Stimulated activated CD4-positive, alpha-beta T cell treated with anti-CD3 and anti-CD28 coated beads, Interleukin-1b, Interleukin-23, amount 100 ng/mL, for 48 hours (primary cell): ENCODE measurements around the gene MLF1.
"Not testable (repeated sequence)": the region's sequence is repeated elsewhere in the genome, so short reads cannot be mapped to it uniquely, and the experiment has no call there.

Experiments used
- DNase-seq: peaks from one replicate; pipeline ENCODE4 v3.0.0-alpha.2; 2020

The MLF1 gene, protein sequence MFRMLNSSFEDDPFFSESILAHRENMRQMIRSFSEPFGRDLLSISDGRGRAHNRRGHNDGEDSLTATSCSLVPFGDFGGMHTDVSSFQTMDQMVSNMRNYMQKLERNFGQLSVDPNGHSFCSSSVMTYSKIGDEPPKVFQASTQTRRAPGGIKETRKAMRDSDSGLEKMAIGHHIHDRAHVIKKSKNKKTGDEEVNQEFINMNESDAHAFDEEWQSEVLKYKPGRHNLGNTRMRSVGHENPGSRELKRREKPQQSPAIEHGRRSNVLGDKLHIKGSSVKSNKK

DNA sequence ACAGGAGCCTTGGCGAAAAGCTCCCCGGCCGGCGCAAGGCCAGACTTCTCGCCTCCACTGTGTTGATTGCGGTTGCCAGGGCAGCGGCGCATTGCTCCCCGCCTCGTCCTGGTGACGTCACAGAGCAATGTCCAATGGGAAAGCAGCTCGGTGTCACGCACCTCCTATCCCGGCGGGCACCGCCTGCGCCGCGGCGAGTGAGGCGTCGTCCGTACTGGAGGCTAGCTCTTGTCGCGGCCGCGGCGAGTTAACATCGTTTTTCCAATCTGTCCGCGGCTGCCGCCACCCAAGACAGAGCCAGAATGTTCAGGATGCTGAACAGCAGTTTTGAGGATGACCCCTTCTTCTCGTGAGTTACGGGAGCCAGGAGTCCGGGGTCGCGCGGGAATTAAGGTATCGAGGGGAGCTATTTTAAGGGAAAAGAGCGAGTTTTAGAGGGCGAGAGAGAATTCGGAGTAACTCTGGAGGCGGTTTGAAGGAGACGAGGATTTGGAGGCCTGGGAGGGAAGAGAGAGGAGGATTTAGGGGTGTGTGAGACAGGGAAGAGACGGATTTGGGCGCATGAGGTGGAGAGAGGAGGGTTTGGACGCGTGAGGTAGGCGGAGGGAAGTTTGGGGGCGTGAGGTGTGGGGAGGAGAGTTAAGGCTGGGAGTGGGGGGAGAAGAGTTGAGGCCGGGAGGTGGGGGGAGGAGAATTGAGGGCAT is at the start of gene MLF1:
Gene MLF1, plus strand, starts transcription at position 196 of the 704 bp plus-strand sequence. Its CDS starts 107 bp downstream, at position 303.
- peak; percentile 90 for DNase-seq

DNA sequence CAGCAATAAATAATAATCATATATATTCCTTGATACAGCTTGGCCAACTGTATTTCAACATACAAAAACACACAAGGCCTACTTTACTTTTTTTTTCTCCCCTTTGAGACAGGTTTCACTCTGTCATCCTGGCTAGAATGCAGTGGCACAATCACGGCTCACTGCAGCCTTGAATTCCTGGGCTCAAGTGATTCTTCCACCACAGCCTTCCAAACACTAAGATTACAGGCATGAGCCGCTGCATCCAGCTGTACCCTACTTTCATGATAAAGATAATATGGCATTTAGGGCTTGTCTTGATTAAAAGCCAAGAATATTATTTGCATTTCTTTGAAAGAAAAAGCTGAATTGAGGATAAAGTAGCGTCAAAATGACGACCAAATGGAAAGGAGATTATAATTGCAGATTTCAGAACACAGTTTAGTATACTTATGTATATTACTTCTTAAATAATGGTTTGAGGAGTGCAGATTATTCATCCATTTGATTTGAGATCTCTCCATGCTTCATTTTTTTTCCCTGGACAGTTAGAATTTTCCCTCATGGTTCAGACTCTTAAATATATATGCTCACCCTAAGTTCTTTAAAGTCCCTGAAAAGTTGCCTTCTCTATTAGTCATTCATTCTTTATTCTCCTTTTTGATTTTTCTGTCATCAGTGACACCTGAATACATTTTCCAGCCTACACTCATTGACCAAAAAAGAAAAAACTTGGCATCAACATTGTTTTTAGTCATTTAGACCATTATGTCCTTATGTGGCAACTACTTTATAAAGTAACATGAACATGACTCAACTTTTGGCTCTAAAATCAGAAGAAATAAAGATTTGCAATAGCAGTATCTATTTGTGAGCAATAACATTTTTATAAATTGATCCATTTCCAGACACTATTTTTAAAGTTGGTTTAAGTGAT is 48.5 kb upstream of the MLF1 start:
- no peak for DNase-seq

DNA sequence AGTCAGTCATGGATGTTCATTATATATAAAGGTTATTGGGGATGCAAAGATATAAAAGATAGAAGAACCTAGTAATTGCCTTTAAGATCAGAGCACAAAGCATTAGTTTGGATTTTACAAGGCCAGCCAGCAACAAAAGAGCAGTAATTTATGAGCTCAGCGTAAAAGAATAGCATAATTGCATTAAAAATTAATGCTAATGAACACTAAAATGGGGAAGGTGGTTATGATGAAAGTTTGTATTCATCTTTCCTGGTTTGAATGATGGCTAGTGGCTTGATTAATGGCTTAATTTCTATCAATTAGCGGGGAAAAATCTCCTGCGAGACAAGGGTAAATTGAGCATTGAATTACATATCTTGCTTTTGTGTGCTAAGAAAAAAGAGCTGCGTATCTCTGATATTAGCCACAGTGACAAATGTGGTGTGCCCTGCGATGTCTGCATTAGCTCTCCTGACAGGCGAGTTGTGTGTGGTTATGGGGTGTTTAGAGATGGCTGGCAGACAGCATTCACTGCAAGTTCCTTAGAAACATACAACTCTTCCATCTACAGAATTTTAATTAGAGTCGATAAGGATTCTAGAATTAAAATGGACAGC is 42.8 kb upstream of the MLF1 start:
- no peak for DNase-seq

DNA sequence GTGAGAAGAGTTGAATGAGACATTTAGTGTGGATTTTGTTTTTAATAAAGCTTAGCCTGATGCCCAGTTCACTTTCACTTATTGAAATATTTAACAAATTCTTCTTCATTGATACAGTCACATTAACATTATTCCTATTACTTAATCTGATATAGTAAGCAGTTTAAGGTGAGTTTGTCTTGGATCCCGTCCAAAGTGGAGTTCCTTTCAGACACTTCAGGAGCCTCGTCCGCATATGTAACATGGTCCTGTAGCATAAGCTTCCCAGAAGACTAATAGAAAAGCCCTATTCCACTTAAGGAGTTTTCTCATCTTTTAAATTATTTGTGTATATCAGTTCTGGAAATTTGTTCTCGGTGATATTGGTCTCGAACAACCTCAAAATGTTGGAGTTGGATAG is 39.7 kb upstream of the MLF1 start:
- no peak for DNase-seq

DNA sequence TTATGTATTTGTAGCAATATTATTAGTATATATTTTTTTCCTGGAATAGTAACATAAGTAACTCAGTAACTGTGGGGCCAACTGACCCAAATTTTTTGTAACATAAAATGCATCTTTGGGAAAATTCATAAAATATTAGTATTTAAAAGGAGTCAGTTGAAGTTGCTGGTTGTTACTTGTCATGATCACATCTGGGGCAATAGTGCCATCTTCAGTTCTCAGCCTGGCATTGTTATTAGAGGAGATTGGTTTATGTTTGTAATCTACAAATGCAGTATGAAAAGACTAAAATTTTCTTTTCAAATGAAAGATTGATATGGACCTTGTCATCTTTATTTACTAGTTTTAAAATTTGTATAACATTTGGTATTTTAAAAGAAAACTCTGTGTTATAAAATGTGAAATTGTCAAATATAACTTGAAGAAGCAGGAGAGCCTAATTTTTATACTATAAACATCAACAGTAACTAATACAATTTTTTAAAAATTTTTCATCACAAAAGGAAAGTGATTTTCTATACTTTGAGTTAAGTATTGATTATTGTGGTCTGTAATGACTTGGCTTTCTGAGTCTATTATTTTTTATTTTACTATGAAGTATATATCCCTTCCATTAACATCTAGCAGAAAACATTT is 38.8 kb upstream of the MLF1 start:
- no peak for DNase-seq

DNA sequence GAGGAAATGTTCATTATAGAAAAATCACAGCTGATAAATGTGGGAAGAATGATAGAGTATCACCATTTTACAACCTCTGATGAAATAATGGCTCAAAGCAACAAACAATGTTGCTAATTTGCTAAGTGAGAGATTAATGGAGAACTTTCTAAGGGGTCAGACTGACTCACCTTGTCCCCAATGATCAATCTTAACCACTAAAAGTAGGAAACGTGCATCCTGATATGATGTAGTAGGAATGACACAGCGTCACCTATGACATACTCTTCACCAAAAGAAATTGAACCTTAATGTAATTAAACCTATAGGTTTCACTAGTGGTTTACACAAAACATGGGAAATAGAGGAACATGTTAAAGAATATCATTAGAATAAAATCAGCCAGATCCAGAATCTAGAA is 35.1 kb upstream of the MLF1 start:
- DNase-seq = no peak

DNA sequence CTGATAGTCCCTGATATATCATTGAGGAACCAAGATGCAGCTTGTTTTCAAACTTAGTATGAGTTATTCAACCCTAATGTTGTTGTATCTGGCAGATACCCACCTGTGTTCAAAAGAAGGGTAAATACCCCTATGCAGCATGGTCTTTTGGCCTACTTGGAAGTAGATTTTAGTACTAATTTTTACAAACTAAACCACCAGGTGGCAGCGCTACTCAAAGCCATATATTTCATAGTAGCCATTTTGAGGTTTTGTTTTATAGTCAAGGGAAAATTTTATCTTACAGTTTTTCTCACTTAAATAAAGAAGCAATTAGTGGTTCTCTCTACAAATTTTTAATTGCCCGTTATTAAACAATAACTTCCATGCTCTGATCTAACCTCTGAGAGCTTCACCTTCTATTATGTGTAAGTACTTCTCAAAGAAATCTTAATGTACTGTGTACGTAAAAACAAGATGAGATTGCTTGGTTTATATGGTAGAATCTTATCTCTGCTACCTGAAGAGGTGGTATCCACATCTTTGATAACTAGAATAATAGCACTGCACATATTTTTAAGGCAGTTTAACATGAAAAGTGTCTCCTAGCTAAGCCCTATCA is 31.5 kb upstream of the MLF1 start:
- peak; percentile 4 for DNase-seq

DNA sequence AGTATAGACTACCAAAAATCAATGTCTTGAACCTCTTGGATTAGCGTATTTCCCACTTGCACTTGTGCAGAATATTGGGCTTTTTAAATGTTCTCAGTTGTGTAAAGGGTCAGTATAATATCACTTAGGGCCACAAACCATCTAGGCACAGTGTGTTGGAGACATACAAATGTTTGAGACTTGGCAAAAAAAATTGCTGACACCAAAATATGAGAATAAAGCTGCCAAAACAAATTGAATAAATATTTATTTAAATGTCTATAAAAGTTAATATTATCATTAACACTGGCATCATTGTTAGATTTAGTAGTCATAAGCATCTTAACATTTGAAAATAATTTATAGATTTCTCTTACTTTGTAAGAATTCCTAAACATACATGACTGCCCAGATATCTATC is 30.9 kb upstream of the MLF1 start:
- no peak for DNase-seq

DNA sequence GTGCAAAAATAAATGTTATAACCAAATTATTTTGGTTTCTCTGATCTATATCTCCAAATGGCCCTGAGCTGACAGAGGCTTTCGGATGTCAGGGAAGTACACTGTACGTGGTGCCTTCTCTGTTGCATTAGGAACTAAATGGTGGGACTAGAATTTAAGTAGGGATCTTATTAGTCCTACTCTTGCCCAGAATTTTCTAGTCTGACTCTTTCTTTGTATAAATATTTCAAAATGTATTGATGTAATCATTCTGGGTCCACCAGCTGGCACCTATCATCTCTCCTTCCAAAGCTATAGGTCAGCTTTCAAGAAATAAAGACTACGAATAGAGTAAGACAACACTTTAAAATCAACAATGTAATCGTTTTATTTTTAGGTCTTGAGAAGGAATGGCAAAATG is 22.3 kb upstream of the MLF1 start:
- no peak for DNase-seq

DNA sequence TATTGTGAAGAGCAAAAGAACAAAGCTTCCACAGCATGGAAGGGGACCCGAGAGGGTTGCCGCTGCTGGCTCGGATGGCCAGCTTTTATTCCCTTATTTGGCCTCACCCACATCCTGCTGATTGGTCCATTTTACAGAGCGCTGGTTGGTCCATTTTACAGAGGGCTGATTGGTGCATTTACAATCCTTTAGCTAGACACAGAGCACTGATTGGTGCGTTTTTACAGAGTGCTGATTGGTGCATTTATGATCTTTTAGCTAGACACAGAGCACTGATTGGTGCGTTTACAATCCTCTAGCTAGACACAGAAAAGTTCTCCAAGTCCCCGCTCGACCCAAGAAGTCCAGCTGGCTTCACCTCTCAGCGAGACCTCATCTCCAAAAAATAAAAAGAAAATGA is 21.1 kb upstream of the MLF1 start:
- not testable (repeated sequence) for DNase-seq

DNA sequence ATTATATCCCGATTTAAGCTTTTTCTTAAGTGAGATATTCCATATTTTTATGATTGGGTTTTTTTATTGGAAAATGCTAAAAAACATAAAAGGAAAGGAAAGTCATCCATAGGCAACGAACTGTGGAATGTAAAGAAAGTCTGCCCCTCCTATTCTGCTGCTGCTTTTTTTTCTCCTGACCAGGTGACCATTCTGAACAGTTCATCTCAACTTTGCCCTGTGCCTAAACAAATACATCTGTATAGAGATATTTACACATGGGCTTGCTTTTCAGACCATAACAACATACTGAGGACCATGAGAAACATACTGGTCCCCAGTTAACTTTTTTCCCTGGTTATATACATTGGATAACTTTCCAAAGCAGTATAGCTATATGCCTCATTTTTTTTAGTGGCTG is 18.9 kb upstream of the MLF1 start:
- no peak for DNase-seq

DNA sequence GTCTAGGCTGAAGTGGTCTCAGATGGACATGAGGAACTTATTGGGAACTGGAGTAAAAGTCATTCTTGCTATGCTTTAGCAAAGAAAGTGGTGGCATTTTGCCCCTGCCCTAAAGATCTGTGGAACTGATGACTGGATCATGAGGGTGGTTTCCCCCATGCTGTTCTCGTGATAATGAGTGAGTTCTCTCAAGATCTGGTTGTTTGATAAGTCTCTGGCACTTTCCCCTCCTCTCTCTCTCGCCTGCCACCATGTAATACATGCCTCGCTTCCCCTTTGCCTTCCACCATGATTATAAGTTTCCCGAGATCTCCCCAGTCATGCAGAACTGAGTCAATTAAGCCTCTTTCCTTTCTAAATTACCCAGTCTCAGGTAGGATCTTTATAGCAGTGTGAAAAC is 11.5 kb upstream of the MLF1 start:
- no peak for DNase-seq

DNA sequence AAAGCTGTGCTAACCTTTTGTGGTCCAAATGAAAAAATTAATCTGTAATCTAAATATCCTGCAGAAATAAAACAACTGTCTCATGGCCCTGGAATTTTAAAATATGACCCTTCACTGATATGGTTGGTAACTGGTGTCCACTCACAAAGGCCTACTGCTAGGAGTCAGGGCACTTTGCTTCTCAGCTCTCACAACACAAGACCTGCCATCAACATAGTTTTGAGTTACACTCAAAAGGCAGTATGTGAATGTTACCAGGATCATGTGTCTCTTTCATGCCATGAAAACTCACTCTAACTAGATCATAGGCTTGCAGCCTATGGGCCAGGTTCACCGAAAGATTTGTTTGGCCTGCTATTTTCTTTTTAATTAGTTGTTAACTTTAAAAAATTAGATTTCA is 10.0 kb upstream of the MLF1 start:
- no peak for DNase-seq

DNA sequence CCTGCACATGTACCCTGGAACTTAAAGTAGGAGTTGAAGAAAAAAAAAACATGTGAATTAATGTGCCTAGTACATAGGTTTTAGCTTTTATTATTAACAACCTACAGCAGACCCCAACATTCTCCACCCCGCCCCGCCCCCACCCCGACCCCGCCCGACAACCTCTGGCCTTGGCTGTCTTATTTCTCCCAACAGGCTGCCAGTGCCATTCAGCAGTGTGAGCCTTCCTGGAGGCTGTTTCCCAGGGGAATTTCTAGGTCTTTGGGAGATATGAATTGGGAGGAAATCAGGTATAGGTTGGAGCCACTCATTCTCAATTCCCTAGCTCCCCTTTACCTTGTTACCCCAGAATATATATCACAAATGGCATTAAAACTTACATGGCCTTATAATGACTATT is 8.3 kb upstream of the MLF1 start:
- no peak for DNase-seq

DNA sequence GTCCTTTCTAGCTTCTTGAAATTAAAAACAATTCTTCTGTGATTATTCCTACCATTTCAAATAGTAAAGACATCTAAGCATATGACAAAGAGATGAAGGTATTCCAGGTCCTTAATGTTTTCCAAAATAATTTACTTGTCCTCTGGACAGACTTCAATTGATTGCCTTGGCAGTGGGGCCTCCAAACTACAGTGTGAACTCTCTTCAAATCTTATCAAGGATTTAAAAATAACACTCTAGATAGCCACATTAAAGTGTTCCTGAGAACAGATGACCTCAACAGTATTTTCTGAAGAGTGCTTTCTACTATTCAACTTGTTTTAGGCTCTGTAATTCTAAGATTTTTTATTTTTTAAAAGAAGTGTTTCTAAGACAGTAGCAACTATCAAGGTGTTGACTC is 7.9 kb upstream of the MLF1 start:
- DNase-seq = no peak

DNA sequence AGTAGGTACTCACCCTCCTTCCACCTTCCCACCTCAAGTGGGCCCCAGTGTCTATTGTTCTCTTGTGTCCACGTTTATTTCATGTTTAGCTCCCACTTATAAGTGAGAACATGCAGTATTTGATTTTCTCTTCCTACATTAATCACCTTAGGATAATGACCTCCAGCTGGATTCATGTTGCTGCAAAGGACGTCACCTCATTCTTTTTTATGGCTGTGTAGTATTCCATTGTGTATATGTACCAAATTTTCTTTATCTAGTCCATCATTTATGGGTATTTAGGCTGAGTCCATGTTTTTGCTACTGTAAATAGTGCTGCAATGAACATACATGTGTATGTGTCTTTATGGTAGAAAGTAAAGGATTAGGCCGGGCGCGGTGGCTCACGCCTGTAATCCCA is 5.9 kb upstream of the MLF1 start:
- no peak for DNase-seq

DNA sequence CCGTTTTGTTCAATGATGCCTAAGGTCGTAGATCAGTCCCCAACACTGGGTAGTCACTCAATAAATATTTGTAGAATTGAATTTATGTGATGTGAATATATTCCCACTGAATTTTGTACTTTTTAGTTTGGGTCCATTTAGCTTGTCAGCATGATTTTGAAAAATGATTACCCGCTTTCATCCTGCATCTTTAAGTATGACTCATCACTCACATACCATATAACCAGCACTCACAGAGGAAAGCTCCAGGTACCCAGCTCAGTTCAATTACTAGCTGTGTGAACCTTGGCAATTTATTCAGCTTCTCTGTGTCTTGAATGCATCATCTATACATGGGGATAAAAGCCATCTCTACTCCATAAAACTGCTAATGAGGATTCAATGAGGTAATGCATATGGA is 2.2 kb upstream of the MLF1 start:
- no peak for DNase-seq

DNA sequence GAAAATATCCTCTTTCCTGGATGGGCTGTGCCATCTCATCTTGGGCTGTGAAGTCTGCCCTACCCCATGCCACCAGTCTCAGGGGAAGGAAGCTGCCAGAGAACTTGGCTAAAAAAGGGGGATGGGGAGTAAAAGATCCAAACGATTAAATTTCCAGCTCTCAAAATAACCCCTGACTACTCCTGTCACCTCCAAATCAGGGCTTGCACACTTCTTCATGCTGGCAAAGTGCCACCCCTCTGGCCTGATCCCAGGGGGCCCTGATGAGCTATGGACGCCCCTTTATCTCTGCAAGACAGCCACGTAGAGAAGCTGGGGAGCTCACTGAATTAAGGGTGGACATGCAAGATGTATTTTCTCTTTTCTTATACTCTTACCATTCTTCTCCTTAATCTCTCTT is 1.2 kb upstream of the MLF1 start:
- no peak for DNase-seq

DNA sequence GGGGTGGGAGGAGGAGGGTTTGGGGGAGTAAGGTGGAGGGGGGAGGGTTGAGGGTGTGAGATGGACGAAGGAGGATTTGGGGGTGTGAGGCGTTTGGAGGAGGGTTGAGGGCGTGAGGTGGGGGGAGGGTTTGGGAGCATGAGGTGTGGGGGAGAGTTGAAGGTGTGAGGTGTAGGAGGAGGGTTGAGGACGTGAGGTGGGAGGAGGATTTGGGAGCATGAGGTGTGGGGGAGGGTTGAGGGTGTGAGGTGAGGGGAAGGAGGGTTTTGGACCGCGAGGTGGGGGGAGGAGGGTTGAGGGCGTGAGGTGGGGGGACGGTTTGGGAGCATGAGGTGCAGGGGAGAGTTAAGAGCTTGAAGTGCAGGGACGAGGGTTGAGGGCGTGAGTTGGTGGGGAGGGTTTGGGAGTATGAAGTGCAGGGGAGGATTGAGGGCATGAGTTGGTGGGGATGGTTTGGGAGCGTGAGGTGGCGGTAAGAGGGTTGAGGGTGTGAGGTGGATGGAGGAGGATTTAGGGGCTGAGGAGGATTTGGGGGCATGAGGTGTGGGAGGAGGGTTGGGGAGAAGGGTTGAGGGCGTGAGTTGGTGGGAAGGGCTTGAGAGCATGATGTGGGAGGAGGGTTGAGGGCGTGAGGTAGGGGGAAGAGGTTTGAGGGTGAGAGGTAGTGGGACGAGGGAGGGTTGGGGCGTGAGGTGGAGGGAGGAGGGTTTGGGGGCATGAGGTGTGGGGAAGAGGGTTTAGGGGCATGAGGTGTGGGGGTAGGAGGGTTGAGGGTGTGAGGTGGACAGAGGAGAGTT is 1.2 kb downstream of the MLF1 start:
- no peak for DNase-seq

DNA sequence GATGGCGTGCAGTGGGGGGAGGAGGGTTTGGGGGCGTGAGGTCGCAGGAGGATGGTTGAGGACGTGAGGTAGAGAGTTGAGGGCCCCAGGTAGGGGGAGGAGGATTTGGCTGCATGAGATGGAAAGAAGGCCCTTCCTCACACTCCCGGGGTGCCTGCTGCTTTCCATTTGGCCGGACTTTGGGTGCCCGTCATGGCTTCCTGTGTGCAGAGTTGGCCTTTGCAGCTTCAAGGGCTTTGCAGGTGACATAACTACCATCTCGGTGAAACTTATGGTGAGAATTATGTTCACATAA is 1.7 kb downstream of the MLF1 start:
- no peak for DNase-seq

DNA sequence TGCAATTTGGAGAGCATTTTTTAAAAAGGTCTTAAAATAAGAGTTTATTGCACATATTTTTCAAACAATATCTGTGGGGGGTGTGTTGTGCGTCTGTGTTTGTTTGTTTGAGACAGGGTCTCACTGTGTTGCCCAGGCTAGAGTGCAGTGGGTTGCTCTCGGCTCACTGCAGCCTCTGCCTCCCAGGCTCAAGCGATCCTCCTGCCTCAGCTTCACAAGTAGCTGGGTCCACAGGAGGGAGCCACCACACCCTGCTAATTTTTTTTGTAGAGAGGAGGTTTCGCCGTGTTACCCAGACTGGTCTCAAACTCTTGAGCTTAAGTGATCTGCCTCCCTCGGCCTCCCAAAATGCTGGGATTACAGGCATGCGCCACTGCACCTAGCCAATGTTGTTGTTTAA is 2.7 kb downstream of the MLF1 start:
- no peak for DNase-seq

DNA sequence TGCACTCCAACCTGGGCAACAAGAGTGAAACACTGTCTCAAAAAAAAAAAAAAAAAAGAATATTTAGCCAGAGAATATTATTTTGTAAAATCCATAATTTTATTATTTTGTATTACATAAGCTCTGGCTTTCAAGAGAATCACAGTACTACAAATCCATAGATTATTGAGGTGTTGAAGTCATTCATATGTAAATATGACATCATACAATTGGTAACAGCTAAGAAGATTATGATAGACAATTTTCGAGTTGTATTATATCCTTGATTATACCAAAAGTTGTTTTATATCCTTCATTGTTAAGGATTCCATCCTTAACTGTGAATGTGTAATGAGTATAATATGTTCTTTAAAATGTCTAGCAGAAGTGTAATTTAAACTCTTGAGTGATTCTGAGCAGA is 3.7 kb downstream of the MLF1 start:
- DNase-seq = no peak
